H1 (cell line): ENCODE results near the gene SAMD4A.

Source experiments
- EP300 ChIP-seq, 2 experiments: IDR thresholded peaks; 1 replicate in 1 of 2; 2 replicates in 1 of 2; pipeline ENCODE4 v1.6.1; 2011 to 2012; ENCODE audit warnings: low read depth in 2 of 2, low read length in 2 of 2, mild to moderate bottlenecking in 2 of 2, borderline replicate concordance in 1 of 2, inconsistent platforms in 1 of 2, moderate library complexity in 1 of 2
- MAFK ChIP-seq: IDR thresholded peaks from 2 replicates; pipeline ENCODE4 v1.6.1; 2012; ENCODE audit warnings: low read depth, mild to moderate bottlenecking, improper control_type of control experiment, low read length
- RFX5 ChIP-seq: IDR thresholded peaks from 2 replicates; pipeline ENCODE4 v1.6.1; 2011; ENCODE audit warnings: low read depth, low read length, improper control_type of control experiment, borderline replicate concordance
- TF ChIP-seq, protein P1 (sequence below), 3 experiments: IDR thresholded peaks; 1 replicate in 2 of 3; 2 replicates in 1 of 3; pipeline versions ENCODE4 v1.5.1 to v1.6.1; 2011; ENCODE audit warnings: low read length in 3 of 3, mild to moderate bottlenecking in 3 of 3, inconsistent platforms in 2 of 3, low read depth in 1 of 3, moderate library complexity in 1 of 3; ENCODE audit not compliant: insufficient read depth in 1 of 3; ENCODE audit errors: control extremely low read depth in 1 of 3

DNA sequence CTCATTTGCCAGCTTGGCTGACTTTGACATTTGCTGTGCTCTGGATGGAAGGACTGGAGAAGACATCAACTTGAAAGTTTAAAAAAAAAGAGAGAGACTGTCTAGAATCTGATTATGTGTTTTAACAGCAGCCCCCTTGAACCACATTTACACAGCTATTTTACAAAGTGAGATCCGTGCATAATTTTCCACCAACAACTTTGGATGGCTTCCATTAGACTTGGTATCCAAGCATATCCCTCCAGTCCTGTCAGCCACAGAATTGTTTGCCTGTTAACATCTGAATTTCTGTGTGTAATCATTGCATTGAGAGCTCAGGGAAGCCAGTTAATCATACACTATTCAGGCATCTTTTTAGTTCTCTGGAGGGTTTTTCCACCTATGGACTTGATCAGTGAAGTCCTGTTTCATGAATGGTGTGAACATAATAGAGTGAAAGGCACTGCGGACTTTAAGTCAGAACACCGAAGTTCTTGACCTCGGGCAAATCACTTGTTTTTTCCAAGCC lies 93.7 kb downstream of the SAMD4A start:
- TF ChIP-seq, protein P1, sequence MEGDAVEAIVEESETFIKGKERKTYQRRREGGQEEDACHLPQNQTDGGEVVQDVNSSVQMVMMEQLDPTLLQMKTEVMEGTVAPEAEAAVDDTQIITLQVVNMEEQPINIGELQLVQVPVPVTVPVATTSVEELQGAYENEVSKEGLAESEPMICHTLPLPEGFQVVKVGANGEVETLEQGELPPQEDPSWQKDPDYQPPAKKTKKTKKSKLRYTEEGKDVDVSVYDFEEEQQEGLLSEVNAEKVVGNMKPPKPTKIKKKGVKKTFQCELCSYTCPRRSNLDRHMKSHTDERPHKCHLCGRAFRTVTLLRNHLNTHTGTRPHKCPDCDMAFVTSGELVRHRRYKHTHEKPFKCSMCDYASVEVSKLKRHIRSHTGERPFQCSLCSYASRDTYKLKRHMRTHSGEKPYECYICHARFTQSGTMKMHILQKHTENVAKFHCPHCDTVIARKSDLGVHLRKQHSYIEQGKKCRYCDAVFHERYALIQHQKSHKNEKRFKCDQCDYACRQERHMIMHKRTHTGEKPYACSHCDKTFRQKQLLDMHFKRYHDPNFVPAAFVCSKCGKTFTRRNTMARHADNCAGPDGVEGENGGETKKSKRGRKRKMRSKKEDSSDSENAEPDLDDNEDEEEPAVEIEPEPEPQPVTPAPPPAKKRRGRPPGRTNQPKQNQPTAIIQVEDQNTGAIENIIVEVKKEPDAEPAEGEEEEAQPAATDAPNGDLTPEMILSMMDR (IDR thresholded peaks at IDR 0.05; ENCODE audit: control extremely low read depth in 1 of 3, insufficient read depth in 1 of 3, low read depth in 1 of 3, low read length in 3 of 3) = no peak
- TF ChIP-seq EP300 (IDR thresholded peaks at IDR 0.05; ENCODE audit: borderline replicate concordance in 1 of 2, low read depth in 2 of 2, low read length in 2 of 2) (no peak), MAFK (no peak), RFX5 (no peak)
